Measurements from ENCODE around the gene LIMS3. TPM values are rescaled to one million over a fixed set of nuclear protein-coding genes. Genes with fewer than 3 reads are reported as not detected.
"Not testable (repeated sequence)": the region's sequence is repeated elsewhere in the genome, so short reads cannot be mapped to it uniquely, and the experiment has no call there.

Gene LIMS3, protein sequence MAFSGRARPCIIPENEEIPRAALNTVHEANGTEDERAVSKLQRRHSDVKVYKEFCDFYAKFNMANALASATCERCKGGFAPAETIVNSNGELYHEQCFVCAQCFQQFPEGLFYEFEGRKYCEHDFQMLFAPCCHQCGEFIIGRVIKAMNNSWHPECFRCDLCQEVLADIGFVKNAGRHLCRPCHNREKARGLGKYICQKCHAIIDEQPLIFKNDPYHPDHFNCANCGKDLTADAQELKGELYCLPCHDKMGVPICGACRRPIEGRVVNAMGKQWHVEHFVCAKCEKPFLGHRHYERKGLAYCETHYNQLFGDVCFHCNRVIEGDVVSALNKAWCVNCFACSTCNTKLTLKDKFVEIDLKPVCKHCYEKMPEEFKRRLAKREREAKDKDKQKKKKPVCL
- under 1 TPM; 0.74 to 0.77 TPM for total RNA-seq

DNA sequence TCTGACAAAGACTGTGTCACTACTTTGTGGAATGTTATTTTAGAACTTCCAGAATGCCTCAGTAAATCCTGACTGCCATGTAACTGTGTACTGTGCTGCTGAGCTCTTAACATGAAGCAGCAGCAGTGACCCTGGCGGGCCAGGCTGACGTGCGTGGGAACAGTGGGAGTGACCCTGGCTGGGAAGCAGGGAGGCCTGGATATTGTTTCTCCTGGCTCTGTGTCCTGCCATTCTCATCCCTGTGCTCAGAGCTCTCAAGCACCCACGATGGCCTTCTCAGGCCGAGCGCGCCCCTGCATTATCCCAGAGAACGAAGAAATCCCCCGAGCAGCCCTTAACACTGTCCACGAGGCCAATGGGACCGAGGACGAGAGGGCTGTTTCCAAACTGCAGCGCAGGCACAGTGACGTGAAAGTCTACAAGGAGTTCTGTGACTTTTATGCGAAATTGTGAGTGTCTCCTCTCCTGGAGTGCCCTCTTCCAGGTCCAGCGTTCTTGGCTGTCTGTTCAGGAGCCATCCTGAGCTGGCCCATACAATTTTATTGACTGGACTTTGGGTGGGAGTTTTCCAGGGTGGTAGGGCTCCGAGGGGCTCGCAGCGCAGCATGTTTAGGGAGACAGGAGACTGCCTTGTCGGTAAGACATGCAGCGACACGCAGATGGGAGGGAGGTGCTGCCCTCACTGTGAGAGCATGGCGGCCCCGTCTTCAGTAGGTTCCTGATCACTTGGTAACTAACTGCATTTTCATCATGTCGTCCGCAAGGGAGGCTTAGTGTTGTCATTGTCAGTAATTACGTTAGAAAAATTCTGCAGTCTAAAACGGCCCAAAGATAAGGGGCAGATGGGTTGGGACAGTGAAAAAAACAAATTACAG is at the start of gene LIMS3:
Gene LIMS3 (plus strand): TSS at position 227 of the 875 bp plus-strand sequence. CDS start 41 bp downstream, at position 268.
- ATAC-seq; DNase-seq; H3K4me1 Mint-ChIP-seq (ENCODE audit: low read depth); intact Hi-C loops (cut with micrococcal nuclease); H3K27ac Mint-ChIP-seq; CTCF ChIA-PET; H3K4me3 Mint-ChIP-seq; H3K9me3 Mint-ChIP-seq; H3K27me3 Mint-ChIP-seq; POLR2A ChIA-PET; H3K36me3 Mint-ChIP-seq (ENCODE audit: low read depth): not testable (repeated sequence)

DNA sequence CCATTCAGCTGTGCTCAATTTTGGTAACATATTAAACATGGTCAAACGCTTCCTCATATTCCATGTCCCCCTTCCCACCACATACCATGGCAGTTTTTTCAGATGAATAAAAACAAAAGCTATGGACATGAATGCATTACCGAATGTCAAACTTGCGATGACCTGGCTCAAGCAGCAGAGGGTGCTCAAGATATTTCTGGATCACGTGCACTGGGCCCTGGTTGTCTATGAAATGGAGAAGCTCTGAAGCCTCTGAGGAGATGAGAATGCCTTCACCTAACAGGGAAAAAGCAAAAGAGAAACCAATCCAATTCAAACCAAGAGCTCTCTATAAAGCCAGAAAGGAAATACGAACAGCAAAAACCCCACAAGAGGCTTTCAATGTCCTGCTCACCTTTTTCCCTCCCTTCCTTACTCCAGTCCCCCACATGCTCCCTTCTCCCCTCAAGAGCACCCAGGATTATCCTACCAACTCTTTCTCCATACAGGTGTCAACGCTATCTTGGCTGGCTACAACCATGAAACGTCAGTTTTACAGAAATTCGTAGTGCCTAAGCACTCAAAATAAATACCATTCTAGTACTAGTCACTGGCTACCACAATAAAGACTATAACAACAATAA is 27.2 kb upstream of the LIMS3 start:
- H3K27ac Mint-ChIP-seq; intact Hi-C loops (cut with micrococcal nuclease): not testable (repeated sequence)

DNA sequence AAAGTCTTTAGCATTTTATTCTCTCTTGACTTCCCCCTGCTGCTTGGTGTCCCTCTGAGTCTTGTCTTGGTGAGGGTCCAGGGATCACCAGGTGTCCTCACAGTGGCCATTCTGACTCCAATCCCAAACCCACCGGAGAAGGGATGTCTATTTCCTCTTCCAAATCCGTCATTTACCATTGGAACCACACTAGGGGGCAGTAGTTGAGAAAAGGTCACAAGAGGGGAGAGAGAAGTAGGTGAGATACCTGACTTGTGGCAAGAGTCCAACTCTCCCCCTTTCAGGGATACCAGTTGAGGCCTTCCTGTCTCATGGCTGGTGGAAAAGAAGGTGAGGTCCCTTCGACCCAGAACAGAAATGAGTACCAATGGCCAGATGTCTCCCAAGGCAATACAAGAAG is 21.9 kb upstream of the LIMS3 start:
- H3K27me3 Mint-ChIP-seq; ATAC-seq; POLR2A ChIA-PET; H3K4me1 Mint-ChIP-seq (ENCODE audit: low read depth); DNase-seq; H3K36me3 Mint-ChIP-seq (ENCODE audit: low read depth); H3K27ac Mint-ChIP-seq; H3K4me3 Mint-ChIP-seq; H3K9me3 Mint-ChIP-seq; intact Hi-C loops (cut with micrococcal nuclease); CTCF ChIA-PET: not testable (repeated sequence)

More for the DNA sequence above, 27.2 kb upstream of the LIMS3 start:
- H3K4me3 Mint-ChIP-seq; H3K36me3 Mint-ChIP-seq (ENCODE audit: low read depth); H3K4me1 Mint-ChIP-seq (ENCODE audit: low read depth); POLR2A ChIA-PET; CTCF ChIA-PET; DNase-seq; H3K9me3 Mint-ChIP-seq; H3K27me3 Mint-ChIP-seq: not testable (repeated sequence)
- peak; percentile 82 for ATAC-seq

DNA sequence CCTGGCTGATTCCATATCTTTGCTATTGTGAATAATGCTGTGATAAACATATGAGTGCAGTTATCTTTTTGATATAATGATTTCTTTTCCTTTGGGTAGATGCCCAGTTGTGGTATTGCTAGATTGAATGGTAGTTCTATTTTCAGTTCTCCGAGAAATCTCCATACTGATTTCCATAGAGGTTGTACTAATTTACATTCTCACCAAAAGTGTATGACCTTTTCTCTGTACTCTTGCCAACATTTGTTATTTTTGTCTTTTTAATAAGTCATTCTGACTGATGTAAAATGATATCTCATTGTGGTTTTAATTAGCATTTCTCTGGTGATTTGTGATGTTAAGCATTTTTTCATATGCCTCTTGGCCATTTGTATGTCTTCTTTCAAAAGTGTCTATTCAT is 16.4 kb upstream of the LIMS3 start:
- CTCF ChIA-PET; POLR2A ChIA-PET; intact Hi-C loops (cut with micrococcal nuclease): not testable (repeated sequence)

DNA sequence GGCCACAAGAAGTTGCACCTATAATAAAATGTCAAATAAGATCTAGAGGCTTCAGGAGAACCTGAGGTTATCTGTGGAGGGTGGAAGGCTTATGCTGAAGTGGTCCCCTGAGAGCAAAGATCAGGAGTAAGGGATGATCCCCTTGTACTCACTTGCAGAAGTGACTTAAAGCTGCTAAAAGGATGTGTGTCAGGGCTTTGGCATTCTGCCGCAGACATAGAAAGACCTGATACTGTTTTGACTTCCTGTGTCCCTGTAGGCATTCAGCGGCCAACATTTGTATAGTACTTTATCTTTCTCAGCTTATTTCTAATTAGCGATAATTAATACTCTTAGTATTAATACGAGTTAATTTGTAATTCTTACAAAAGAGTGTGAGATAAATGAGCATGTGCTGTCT is 10.1 kb upstream of the LIMS3 start:
- H3K4me1 Mint-ChIP-seq (ENCODE audit: low read depth); CTCF ChIA-PET; H3K9me3 Mint-ChIP-seq; H3K27me3 Mint-ChIP-seq; intact Hi-C loops (cut with micrococcal nuclease); H3K27ac Mint-ChIP-seq; DNase-seq; ATAC-seq; H3K4me3 Mint-ChIP-seq; POLR2A ChIA-PET; H3K36me3 Mint-ChIP-seq (ENCODE audit: low read depth): not testable (repeated sequence)

More for the DNA sequence above, 16.4 kb upstream of the LIMS3 start:
- not testable (repeated sequence) for H3K9me3 Mint-ChIP-seq; H3K27ac Mint-ChIP-seq; H3K4me1 Mint-ChIP-seq (ENCODE audit: low read depth); H3K4me3 Mint-ChIP-seq; H3K27me3 Mint-ChIP-seq; ATAC-seq; H3K36me3 Mint-ChIP-seq (ENCODE audit: low read depth); DNase-seq

DNA sequence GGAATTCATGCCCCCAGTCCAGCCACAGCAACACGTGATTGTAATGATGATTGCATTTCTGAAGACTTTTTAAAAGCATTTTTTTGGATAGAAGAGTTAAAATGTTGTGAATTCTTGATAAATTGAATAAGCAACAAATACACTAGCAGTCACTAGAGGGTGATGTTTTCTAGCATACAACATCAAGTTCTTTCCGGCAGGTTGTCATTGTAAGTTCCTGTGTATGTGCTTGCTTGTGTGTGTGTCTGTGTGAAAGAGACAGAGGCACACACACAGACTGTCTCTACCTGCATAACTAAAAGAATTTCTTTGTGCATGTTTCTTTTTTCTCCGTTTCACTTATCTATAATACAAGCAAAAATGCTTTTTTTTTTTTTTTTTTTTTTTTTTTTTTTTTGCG is 8.6 kb upstream of the LIMS3 start:
- H3K4me1 Mint-ChIP-seq (ENCODE audit: low read depth); H3K4me3 Mint-ChIP-seq; POLR2A ChIA-PET; intact Hi-C loops (cut with micrococcal nuclease); H3K36me3 Mint-ChIP-seq (ENCODE audit: low read depth); H3K27me3 Mint-ChIP-seq; CTCF ChIA-PET; DNase-seq; H3K9me3 Mint-ChIP-seq; H3K27ac Mint-ChIP-seq: not testable (repeated sequence)
- ATAC-seq = peak; percentile 67

DNA sequence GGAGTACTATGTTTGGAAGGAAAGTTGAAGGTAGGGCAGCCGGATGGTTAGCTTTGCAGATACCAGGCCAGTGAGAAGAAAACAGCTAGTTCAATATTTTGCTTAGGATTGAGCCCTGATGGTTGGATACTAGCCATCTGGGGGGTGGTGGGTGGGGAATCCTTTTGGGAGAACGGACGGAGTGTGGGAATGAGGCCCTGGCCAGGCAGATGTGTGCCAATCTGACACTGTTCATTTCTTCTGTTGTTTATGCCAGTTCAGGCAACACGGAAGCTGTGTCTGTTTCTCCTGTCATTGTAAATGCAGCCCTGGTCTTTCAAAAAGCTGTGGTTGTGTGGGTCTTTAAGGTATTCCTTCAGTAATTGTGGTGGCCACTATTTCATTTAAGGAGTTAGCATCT is 7.5 kb upstream of the LIMS3 start:
- intact Hi-C loops (cut with micrococcal nuclease); CTCF ChIA-PET; ATAC-seq; H3K27ac Mint-ChIP-seq; H3K27me3 Mint-ChIP-seq; H3K4me3 Mint-ChIP-seq; H3K4me1 Mint-ChIP-seq (ENCODE audit: low read depth); H3K36me3 Mint-ChIP-seq (ENCODE audit: low read depth); POLR2A ChIA-PET; DNase-seq; H3K9me3 Mint-ChIP-seq: not testable (repeated sequence)

DNA sequence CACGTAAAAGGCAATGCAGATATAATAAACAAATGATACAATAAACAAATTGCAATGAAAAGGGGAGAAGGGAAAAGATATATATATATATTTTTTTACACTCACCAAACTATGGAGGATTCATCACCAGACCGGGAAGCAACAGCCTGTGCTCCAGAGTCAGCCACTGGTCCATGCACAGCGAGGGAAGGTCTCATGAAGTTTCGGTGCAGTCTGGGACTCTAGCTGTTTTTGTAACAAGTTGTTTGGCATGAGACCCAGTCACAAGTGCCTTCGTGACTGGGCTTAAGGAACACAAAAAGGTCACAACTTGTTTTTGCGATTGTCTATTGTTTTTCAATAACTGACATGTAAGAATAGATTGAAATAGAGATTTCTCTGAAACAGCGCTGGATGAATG is 4.8 kb upstream of the LIMS3 start:
- H3K27ac Mint-ChIP-seq; H3K4me3 Mint-ChIP-seq; DNase-seq; ATAC-seq; H3K27me3 Mint-ChIP-seq; H3K36me3 Mint-ChIP-seq (ENCODE audit: low read depth); H3K4me1 Mint-ChIP-seq (ENCODE audit: low read depth); CTCF ChIA-PET; POLR2A ChIA-PET; H3K9me3 Mint-ChIP-seq; intact Hi-C loops (cut with micrococcal nuclease): not testable (repeated sequence)

DNA sequence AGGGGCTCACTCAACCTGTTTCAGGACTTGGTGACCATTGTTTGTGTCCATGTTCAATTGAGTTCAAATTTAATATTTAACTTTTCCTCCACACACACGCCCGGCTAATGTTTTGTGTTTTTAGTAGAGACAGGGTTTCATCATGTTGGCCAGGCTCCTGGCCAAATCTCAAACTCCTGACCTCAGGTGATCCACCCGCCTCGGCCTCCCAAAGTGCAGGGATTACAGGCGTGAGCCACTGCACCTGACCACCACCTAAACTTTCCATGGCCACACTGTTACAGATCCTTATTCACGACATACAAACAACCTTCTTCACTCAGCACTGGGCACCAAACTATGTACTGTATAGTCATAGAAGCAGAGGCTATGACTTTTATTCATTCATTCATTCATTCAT is 4.3 kb upstream of the LIMS3 start:
- DNase-seq; H3K4me3 Mint-ChIP-seq; CTCF ChIA-PET; H3K4me1 Mint-ChIP-seq (ENCODE audit: low read depth); ATAC-seq; POLR2A ChIA-PET; H3K27me3 Mint-ChIP-seq; intact Hi-C loops (cut with micrococcal nuclease); H3K27ac Mint-ChIP-seq; H3K9me3 Mint-ChIP-seq; H3K36me3 Mint-ChIP-seq (ENCODE audit: low read depth): not testable (repeated sequence)

DNA sequence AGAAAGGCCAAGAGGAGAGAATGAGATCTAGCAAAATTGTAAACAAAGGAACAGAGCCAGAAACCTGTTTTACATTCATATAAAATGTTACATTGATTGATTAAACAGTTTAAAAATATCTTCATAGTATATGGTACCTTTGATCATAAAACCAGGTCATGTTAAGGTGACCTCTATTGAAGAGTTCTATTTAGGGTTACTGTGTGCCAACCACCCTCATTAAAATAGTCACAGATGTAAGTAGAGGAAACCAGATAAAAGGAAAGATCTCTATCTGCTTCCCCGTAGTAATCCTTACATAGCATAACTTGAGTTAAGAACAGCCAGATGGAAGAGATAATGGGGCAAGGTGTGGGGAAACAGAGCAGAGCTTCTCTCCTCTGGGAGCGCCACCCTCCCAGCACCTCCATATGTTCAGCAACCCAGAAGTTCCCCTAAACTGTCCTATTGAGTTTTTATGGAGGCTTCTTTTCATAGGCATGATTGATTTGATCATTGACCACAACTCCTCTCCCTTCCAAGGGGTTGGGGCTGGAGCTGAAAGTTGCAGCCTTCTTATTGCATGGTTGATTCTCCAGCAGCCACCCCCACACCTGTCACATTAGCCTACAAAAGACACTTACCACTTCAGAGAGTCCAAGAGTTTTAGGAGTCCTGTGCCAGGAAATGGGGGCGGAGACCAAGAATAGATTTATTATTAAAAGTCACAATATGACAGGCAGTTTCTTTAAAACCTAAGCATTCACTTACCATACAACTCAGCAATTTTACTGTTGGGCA is 3.2 kb upstream of the LIMS3 start:
- H3K9me3 Mint-ChIP-seq; H3K36me3 Mint-ChIP-seq (ENCODE audit: low read depth); H3K4me1 Mint-ChIP-seq (ENCODE audit: low read depth); H3K27ac Mint-ChIP-seq; intact Hi-C loops (cut with micrococcal nuclease); H3K4me3 Mint-ChIP-seq; POLR2A ChIA-PET; H3K27me3 Mint-ChIP-seq; CTCF ChIA-PET; DNase-seq: not testable (repeated sequence)
- ATAC-seq = peak; percentile 26

DNA sequence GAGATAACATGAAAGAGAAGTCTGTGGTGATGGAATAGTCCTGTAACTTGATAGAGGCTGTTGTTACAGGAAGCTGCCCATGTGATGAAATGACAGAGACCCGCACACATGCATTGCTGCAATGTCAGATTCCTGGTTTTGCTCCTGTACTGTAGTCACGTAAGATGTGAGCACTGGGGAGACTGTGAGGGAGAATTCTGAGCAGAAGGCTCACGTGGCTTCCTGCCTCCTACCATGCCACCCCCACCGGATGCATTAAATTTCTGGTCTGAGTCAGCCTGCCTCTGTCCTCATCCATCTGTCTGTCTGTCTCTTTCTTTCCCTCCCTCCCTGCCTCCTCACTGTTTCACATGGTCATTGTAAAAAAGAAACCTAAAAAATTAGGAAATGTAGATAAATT is 2.3 kb upstream of the LIMS3 start:
- H3K27ac Mint-ChIP-seq; intact Hi-C loops (cut with micrococcal nuclease); DNase-seq; H3K4me1 Mint-ChIP-seq (ENCODE audit: low read depth); H3K36me3 Mint-ChIP-seq (ENCODE audit: low read depth); CTCF ChIA-PET; H3K9me3 Mint-ChIP-seq; H3K4me3 Mint-ChIP-seq; H3K27me3 Mint-ChIP-seq; POLR2A ChIA-PET: not testable (repeated sequence)
- peak; percentile 98 for ATAC-seq

All from activated CD8-positive, alpha-beta T cell treated with anti-CD3 and anti-CD28 coated beads for 36 hours (primary cell).